Mesenchymal stem cell (in vitro differentiated cells and primary cell): Measurements from ENCODE around the gene POMT1.

Source experiments
- small RNA-seq: library from polyadenylated mRNA; stranded (forward); fragments of <200 nt; extraction: miRNeasy Mini kit (QIAGEN cat#:217004); gene quantifications from one replicate; pipeline ENCODE3, GENCODE V24; 2013; ENCODE audit warnings: low read depth

The POMT1 gene

Small RNA genes within 50 kb of the gene (small RNA-seq; reads per million reads assigned to genes)
- gene SNORD62A (1.2 reads per million), gene SNORD62B (1.4 reads per million)
